Esophagus muscularis mucosa (tissue), 4 donors: ENCODE results near the gene NSMF. TPM values are rescaled to one million over a fixed set of nuclear protein-coding genes. Genes with fewer than 3 reads are reported as not detected.
"Not testable (repeated sequence)": the region's sequence is repeated elsewhere in the genome, so short reads cannot be mapped to it uniquely, and the experiment has no call there.

Source experiments
- DNase-seq: peaks from one replicate; pipeline ENCODE4 v3.0.0-alpha.2; 2017; ENCODE audit errors: extremely low spot score
- H3K27ac ChIP-seq, 4 donors: fragments of 200-600 bp; sonication (generic); replicated peaks in 1 of 4; 1 replicate in 3 of 4; 2 replicates in 1 of 4; pipeline ENCODE4 v1.5.1; 2016 to 2019; ENCODE audit warnings: mild to moderate bottlenecking in 1 of 4
- H3K27me3 ChIP-seq, 4 donors: fragments of 200-600 bp; sonication (generic); one replicate each; pipeline versions ENCODE4 v1.5.1 to v1.6.0; 2016 to 2019
- H3K36me3 ChIP-seq, 4 donors: fragments of 200-600 bp; sonication (generic); one replicate each; pipeline ENCODE4 v1.5.1; 2016 to 2019
- H3K4me1 ChIP-seq, 4 donors: fragments of 200-600 bp; sonication (generic); one replicate each; pipeline ENCODE4 v1.5.1; 2016 to 2019
- H3K4me3 ChIP-seq, 4 donors: fragments of 200-600 bp; sonication (generic); 1 replicate in 2 of 4; 2 replicates in 2 of 4; pipeline ENCODE4 v1.5.1; 2016 to 2019; ENCODE audit warnings: mild to moderate bottlenecking in 4 of 4, moderate library complexity in 1 of 4
- H3K9me3 ChIP-seq, 4 donors: fragments of 200-600 bp; sonication (generic); 1 replicate in 3 of 4; 2 replicates in 1 of 4; pipeline ENCODE4 v1.5.1; 2016 to 2019
- CTCF ChIP-seq, 3 experiments: fragments of 200-600 bp in 2 of 3; fragments of 450-650 bp in 1 of 3; sonication (generic) in 2 of 3; IDR thresholded peaks; one replicate each; pipeline ENCODE4 v1.5.1; 2017 to 2019; ENCODE audit warnings: antibody characterized with exemption in 3 of 3, mild to moderate bottlenecking in 2 of 3, moderate library complexity in 1 of 3
- EP300 ChIP-seq: sonication (generic); formaldehyde crosslinking; IDR thresholded peaks from one replicate; pipeline ENCODE4 v1.6.1; 2017; ENCODE audit warnings: antibody characterized with exemption
- POLR2A ChIP-seq: fragments of 450-650 bp; IDR thresholded peaks from one replicate; pipeline ENCODE4 v1.6.1; 2017; ENCODE audit warnings: antibody characterized with exemption, moderate library complexity, mild to moderate bottlenecking, low read depth
- POLR2AphosphoS5 ChIP-seq, 2 donors: sonication (generic); formaldehyde crosslinking; IDR thresholded peaks; one replicate each; pipeline ENCODE4 v1.6.1; 2017; ENCODE audit warnings: antibody characterized with exemption in 2 of 2
- WGBS: methylation state at CpG from one replicate; pipeline ENCODE4 v1.1.5; 2018; 5-methylcytosine and 5-hydroxymethylcytosine counted together
- intact Hi-C: fragments of 100-400 bp; cut with DNase I; formaldehyde crosslinking; loops from one replicate; pipeline ENCODE4 v1.15.1; 2023
- total RNA-seq, 4 donors: library from RNA; depleted of rRNA; stranded (reverse); fragments of >200 nt; gene quantifications; one replicate each; pipeline versions ENCODE4 v1.1.0 to v1.2.1, GENCODE V29; 2016

The NSMF gene
- total RNA-seq, 4 donors from 2014 or later: 41.9 to 71.0 (median 58.9) TPM

GRCh38 chr9:137452006-137452760 is 7.0 kb downstream of the NSMF start:
- intact Hi-C loops: no loop called here
- H3K9me3 ChIP-seq: no peaks in the 10 kb centered on the region
- DNase-seq: no peak
- TF ChIP-seq EP300 (no peak), POLR2A (no peak), POLR2AphosphoS5 (IDR thresholded peaks at IDR 0.05) (no peak), CTCF (IDR thresholded peaks at IDR 0.05) (no peak)
- no peak overlapping the region for H3K27ac ChIP-seq
- H3K4me3 ChIP-seq: no peak overlapping the region
- H3K4me1 ChIP-seq: peaks cover 14 to 37% (median 36%) of the 10 kb centered on the region in 4 donors
- WGBS: 91% methylated on average over 13 of the region's 17 CpGs
- peaks cover 6 to 55% (median 51%) of the 10 kb centered on the region in 4 donors for H3K36me3 ChIP-seq
- no peaks in the 10 kb centered on the region for H3K27me3 ChIP-seq

GRCh38 chr9:137451264-137452005 is 7.7 kb downstream of the NSMF start:
- H3K27ac ChIP-seq, DNase-seq, H3K27me3 ChIP-seq, H3K4me3 ChIP-seq, H3K9me3 ChIP-seq, intact Hi-C loops: not testable (repeated sequence)
- 91% methylated on average over 7 of the region's 31 CpGs for WGBS
- Histone ChIP-seq H3K36me3 (peaks cover 6 to 50% (median 45%) of the 10 kb centered on the region in 4 donors), H3K4me1 (peaks cover 14 to 30% (median 28%) of the 10 kb centered on the region in 4 donors)

- H3K36me3 ChIP-seq: peaks cover 6 to 43% (median 39%) of the 10 kb centered on the region in 4 donors
- H3K9me3 ChIP-seq, H3K4me3 ChIP-seq, H3K27ac ChIP-seq, intact Hi-C loops, H3K27me3 ChIP-seq, DNase-seq: not testable (repeated sequence)
- WGBS: 81% methylated on average over 22 of the region's 24 CpGs
- peaks cover 14 to 29% (median 26%) of the 10 kb centered on the region in 4 donors for H3K4me1 ChIP-seq
These were observed 8.5 kb downstream of the NSMF start for GRCh38 chr9:137450539-137451222.

- H3K27ac ChIP-seq: no peak overlapping the region
- H3K4me1 ChIP-seq: peaks cover 10 to 29% (median 23%) of the 10 kb centered on the region in 4 donors
- H3K27me3 ChIP-seq: peaks cover 0 to 10% (median 0%) of the 10 kb centered on the region in 4 donors
- DNase-seq: no peak
- TF ChIP-seq POLR2A: no peak
- TF ChIP-seq EP300: no peak
- TF ChIP-seq CTCF (IDR thresholded peaks at IDR 0.05): no peak
- no peak for TF ChIP-seq POLR2AphosphoS5 (IDR thresholded peaks at IDR 0.05)
- H3K9me3 ChIP-seq: no peaks in the 10 kb centered on the region
- 83% methylated on average over 16 of the region's 18 CpGs for WGBS
- no peak overlapping the region for H3K4me3 ChIP-seq
- peaks cover 6 to 38% (median 33%) of the 10 kb centered on the region in 4 donors for H3K36me3 ChIP-seq
- intact Hi-C loops: no loop called here
These were observed 9.1 kb downstream of the NSMF start for GRCh38 chr9:137449931-137450538.

GRCh38 chr9:137449081-137449844 is 9.9 kb downstream of the NSMF start:
- no peak overlapping the region for H3K4me3 ChIP-seq
- intact Hi-C loops: no loop called here
- no peak for DNase-seq
- H3K4me1 ChIP-seq: peaks cover 2 to 23% (median 16%) of the 10 kb centered on the region in 4 donors
- H3K27me3 ChIP-seq: peaks cover 0 to 16% (median 0%) of the 10 kb centered on the region in 4 donors
- H3K27ac ChIP-seq: no peak overlapping the region
- TF ChIP-seq POLR2A (no peak), CTCF (IDR thresholded peaks at IDR 0.05) (no peak), POLR2AphosphoS5 (IDR thresholded peaks at IDR 0.05) (no peak), EP300 (no peak)
- H3K36me3 ChIP-seq: peaks cover 6 to 35% (median 30%) of the 10 kb centered on the region in 4 donors
- WGBS: 90% methylated on average over 14 of the region's 36 CpGs
- H3K9me3 ChIP-seq: no peaks in the 10 kb centered on the region
